H1 (cell line): ENCODE results near the gene EIF2A. TPM values are rescaled to one million over a fixed set of nuclear protein-coding genes. Genes with fewer than 3 reads are reported as not detected.

ENCODE experiments used
- CTCF ChIA-PET: fragments of 300-600 bp; sonication (Branson Sonifier 250); formaldehyde crosslinking; loops from one replicate; lab custom pipeline; 2021; ENCODE audit not compliant: partially characterized antibody; lab: Charles Lee
- POLR2A ChIA-PET: fragments of 300-600 bp; sonication (Branson Sonifier 250); formaldehyde crosslinking; loops from one replicate; lab custom pipeline; 2021; ENCODE audit warnings: inconsistent platforms; ENCODE audit not compliant: partially characterized antibody; lab: Charles Lee
- DNase-seq, 2 experiments: peaks; one replicate each; pipeline versions ENCODE4 v3.0.0 to v3.0.0-alpha.2; 2010 to 2022; ENCODE audit warnings: low spot score in 2 of 2, low read depth in 1 of 2, mixed read lengths in 1 of 2
- FAIRE-seq: peaks from 2 replicates; lab custom pipeline; 2011; peaks lifted over from hg19 to GRCh38; lab: Jason Lieb, UNC
- H2AFZ ChIP-seq: 2 replicates; pipeline ENCODE4 v1.8.1; 2012; ENCODE audit warnings: low read length, inconsistent platforms
- H2AK5ac ChIP-seq: 2 replicates; pipeline ENCODE4 v1.6.1; 2013; ENCODE audit warnings: low read depth, low read length
- H2BK120ac ChIP-seq: replicated peaks from 2 replicates; pipeline ENCODE3; 2013; ENCODE audit warnings: low read depth, low read length, inconsistent platforms
- H2BK12ac ChIP-seq: 2 replicates; pipeline ENCODE4 v1.6.1; 2013; ENCODE audit warnings: low read depth, low read length
- H2BK15ac ChIP-seq: 2 replicates; pipeline ENCODE4 v1.6.1; 2013; ENCODE audit warnings: low read length
- H2BK20ac ChIP-seq: 2 replicates; pipeline ENCODE4 v1.6.1; 2013; ENCODE audit warnings: low read length
- H2BK5ac ChIP-seq: 2 replicates; pipeline ENCODE4 v1.6.1; 2013; ENCODE audit warnings: low read depth, low read length
- H3K14ac ChIP-seq: 2 replicates; pipeline ENCODE4 v1.6.1; 2013; ENCODE audit warnings: inconsistent platforms; ENCODE audit not compliant: insufficient read length
- H3K18ac ChIP-seq: 2 replicates; pipeline ENCODE4 v1.6.1; 2013; ENCODE audit warnings: low read length; ENCODE audit errors: extremely low read depth
- H3K23ac ChIP-seq: 2 replicates; pipeline ENCODE4 v1.6.1; 2013; ENCODE audit warnings: inconsistent platforms; ENCODE audit not compliant: insufficient read length
- H3K23me2 ChIP-seq: 2 replicates; pipeline ENCODE4 v1.6.1; 2013; ENCODE audit warnings: low read depth, low read length
- H3K27ac ChIP-seq: 2 replicates; pipeline ENCODE4 v1.6.1; 2011; ENCODE audit warnings: low read depth, low read length, inconsistent platforms
- H3K27me3 ChIP-seq, 4 experiments: replicated peaks in 1 of 4; 1 replicate in 1 of 4; 2 replicates in 3 of 4; pipeline versions ENCODE4 v1.6.1 to v1.8.1; 2011 to 2013; ENCODE audit warnings: low read length in 3 of 4, mild to moderate bottlenecking in 3 of 4, inconsistent platforms in 2 of 4, mixed read lengths in 2 of 4, moderate library complexity in 1 of 4; ENCODE audit not compliant: control insufficient read depth in 3 of 4, insufficient read depth in 3 of 4; ENCODE audit errors: extremely low read depth in 1 of 4
- H3K36me3 ChIP-seq, 4 experiments: 2 replicates each; pipeline versions ENCODE4 v1.6.1 to v1.8.1; 2011 to 2013; ENCODE audit warnings: mild to moderate bottlenecking in 4 of 4, low read length in 3 of 4, moderate library complexity in 2 of 4, control low read depth in 1 of 4, inconsistent platforms in 1 of 4; ENCODE audit not compliant: insufficient read depth in 4 of 4, control insufficient read depth in 2 of 4
- H3K4ac ChIP-seq: replicated peaks from 2 replicates; pipeline ENCODE3; 2013; ENCODE audit warnings: low read length, low read depth, mixed read lengths, inconsistent platforms; ENCODE audit not compliant: insufficient read length
- H3K4me1 ChIP-seq, 4 experiments: replicated peaks in 1 of 4; 1 replicate in 1 of 4; 2 replicates in 3 of 4; pipeline versions ENCODE4 v1.6.1 to v1.8.1; 2011 to 2013; ENCODE audit warnings: low read length in 3 of 4, inconsistent platforms in 2 of 4, mixed read lengths in 1 of 4; ENCODE audit not compliant: insufficient read depth in 4 of 4, control insufficient read depth in 3 of 4
- H3K4me2 ChIP-seq, 2 experiments: 2 replicates each; pipeline versions ENCODE4 v1.6.1 to v1.8.1; 2011 to 2013; ENCODE audit warnings: low read depth in 2 of 2, low read length in 2 of 2, control low read depth in 1 of 2, inconsistent platforms in 1 of 2, mild to moderate bottlenecking in 1 of 2; ENCODE audit not compliant: insufficient read depth in 1 of 2
- H3K4me3 ChIP-seq, 4 experiments: fragments of 200-600, 300-600 bp in 1 of 4; sonication (generic), shearing (Covaris generic), sonication (Bioruptor Twin) in 1 of 4; 2 replicates each; pipeline versions ENCODE4 v1.5.1 to v1.8.1; 2011 to 2016; ENCODE audit warnings: low read length in 4 of 4, low read depth in 3 of 4, control low read depth in 2 of 4, inconsistent platforms in 2 of 4, mild to moderate bottlenecking in 2 of 4, mixed read lengths in 1 of 4, moderate library complexity in 1 of 4; ENCODE audit not compliant: insufficient read depth in 2 of 4; ENCODE audit errors: extremely low read depth in 1 of 4
- H3K56ac ChIP-seq: replicated peaks from 2 replicates; pipeline ENCODE3; 2013; ENCODE audit warnings: low read depth, mild to moderate bottlenecking, mixed read lengths, low read length, inconsistent platforms; ENCODE audit not compliant: insufficient read length
- H3K79me1 ChIP-seq: 2 replicates; pipeline ENCODE4 v1.6.1; 2013; ENCODE audit warnings: low read depth, low read length, control low read depth
- H3K79me2 ChIP-seq, 2 experiments: 2 replicates each; pipeline versions ENCODE4 v1.6.1 to v1.8.1; 2012 to 2013; ENCODE audit warnings: low read length in 2 of 2, mild to moderate bottlenecking in 2 of 2, inconsistent platforms in 1 of 2; ENCODE audit not compliant: insufficient read depth in 2 of 2, control insufficient read depth in 1 of 2
- H3K9ac ChIP-seq, 4 experiments: replicated peaks in 1 of 4; 1 replicate in 1 of 4; 2 replicates in 3 of 4; pipeline versions ENCODE4 v1.6.1 to v1.8.1; 2011 to 2013; ENCODE audit warnings: low read depth in 3 of 4, low read length in 3 of 4, control low read depth in 2 of 4, mild to moderate bottlenecking in 2 of 4, moderate library complexity in 2 of 4, inconsistent platforms in 1 of 4; ENCODE audit errors: extremely low read depth in 1 of 4
- H3K9me3 ChIP-seq, 2 experiments: 2 replicates each; pipeline versions ENCODE4 v1.6.1 to v1.8.1; 2012 to 2013; ENCODE audit warnings: mild to moderate bottlenecking in 2 of 2, moderate library complexity in 2 of 2, control low read depth in 1 of 2, inconsistent platforms in 1 of 2, low read depth in 1 of 2, low read length in 1 of 2, mixed read lengths in 1 of 2; ENCODE audit not compliant: insufficient read depth in 2 of 2
- H4K20me1 ChIP-seq, 2 experiments: replicated peaks in 1 of 2; 2 replicates each; pipeline versions ENCODE3 to v1.8.1; 2011 to 2013; ENCODE audit warnings: inconsistent platforms in 2 of 2, low read length in 2 of 2, mild to moderate bottlenecking in 1 of 2; ENCODE audit not compliant: insufficient read depth in 2 of 2, control insufficient read depth in 1 of 2
- H4K5ac ChIP-seq: 2 replicates; pipeline ENCODE4 v1.6.1; 2013; ENCODE audit warnings: low read length, low read depth, mixed read lengths, inconsistent platforms; ENCODE audit not compliant: insufficient read length
- H4K8ac ChIP-seq: 2 replicates; pipeline ENCODE4 v1.8.0; 2013; ENCODE audit warnings: mild to moderate bottlenecking, moderate library complexity, low read length, inconsistent platforms; ENCODE audit not compliant: insufficient read depth; ENCODE audit errors: extremely low read depth
- H4K91ac ChIP-seq: replicated peaks from 2 replicates; pipeline ENCODE3; 2013; ENCODE audit warnings: low read length, mixed read lengths, inconsistent platforms; ENCODE audit not compliant: insufficient read length
- ASH2L ChIP-seq: fragments of 200-600, 300-600 bp; sonication (generic); IDR thresholded peaks from one replicate; pipeline ENCODE4 v1.7.1; 2017; ENCODE audit warnings: low read length
- CBX8 ChIP-seq: fragments of 300-800, 300-1000 bp; sonication (generic); IDR thresholded peaks from 2 replicates; pipeline ENCODE4 v1.7.1; 2016; ENCODE audit warnings: low read depth, low read length, borderline replicate concordance
- GABPA ChIP-seq: IDR thresholded peaks from 2 replicates; pipeline ENCODE4 v1.6.1; 2011; ENCODE audit warnings: mild to moderate bottlenecking, low read length, moderate library complexity, borderline replicate concordance; ENCODE audit not compliant: insufficient read depth
- GTF2F1 ChIP-seq: IDR thresholded peaks from 2 replicates; pipeline ENCODE4 v1.6.1; 2012; ENCODE audit warnings: low read depth, low read length, improper control_type of control experiment, borderline replicate concordance
- JUND ChIP-seq: IDR thresholded peaks from 2 replicates; pipeline ENCODE4 v1.6.1; 2011; ENCODE audit warnings: mild to moderate bottlenecking, improper control_type of control experiment, low read length
- PHF8 ChIP-seq: fragments of 200-600 bp; sonication (generic); conservative IDR thresholded peaks from 2 replicates; pipeline ENCODE4 v1.7.1; 2012; ENCODE audit warnings: low read depth, mild to moderate bottlenecking, inconsistent platforms, low read length, moderate library complexity
- RAD21 ChIP-seq, 2 experiments: IDR thresholded peaks in 1 of 2; conservative IDR thresholded peaks in 1 of 2; 2 replicates each; pipeline ENCODE4 v1.6.1; 2011; ENCODE audit warnings: low read depth in 2 of 2, low read length in 2 of 2, improper control_type of control experiment in 1 of 2, inconsistent platforms in 1 of 2, mild to moderate bottlenecking in 1 of 2, moderate library complexity in 1 of 2
- RBBP5 ChIP-seq: IDR thresholded peaks from 2 replicates; pipeline ENCODE4 v1.7.1; 2012; ENCODE audit warnings: low read depth, mild to moderate bottlenecking, inconsistent platforms, low read length, moderate library complexity, borderline replicate concordance
- RFX5 ChIP-seq: IDR thresholded peaks from 2 replicates; pipeline ENCODE4 v1.6.1; 2011; ENCODE audit warnings: low read depth, low read length, improper control_type of control experiment, borderline replicate concordance
- SAP30 ChIP-seq: fragments of 300-600 bp; sonication (generic); IDR thresholded peaks from 2 replicates; pipeline ENCODE4 v1.7.1; 2012; ENCODE audit warnings: low read length, moderate library complexity, mild to moderate bottlenecking, inconsistent platforms; ENCODE audit not compliant: insufficient read depth, insufficient replicate concordance
- SIN3A ChIP-seq, 2 experiments: IDR thresholded peaks in 1 of 2; conservative IDR thresholded peaks in 1 of 2; 2 replicates each; pipeline ENCODE4 v1.6.1; 2011 to 2012; ENCODE audit warnings: low read length in 2 of 2, improper control_type of control experiment in 1 of 2, low read depth in 1 of 2, mild to moderate bottlenecking in 1 of 2
- SIX5 ChIP-seq: IDR thresholded peaks from 2 replicates; pipeline ENCODE4 v1.6.1; 2011; ENCODE audit warnings: mild to moderate bottlenecking, low read depth, low read length
- WGBS, 2 experiments: shearing (Covaris generic) in 1 of 2; methylation state at CpG; one replicate each; pipeline versions ENCODE4 v1.1.6 to v1.1.7; 2013 to 2015; ENCODE audit warnings: low lambda C conversion rate in 2 of 2, mixed read lengths in 2 of 2, inconsistent platforms in 1 of 2, low coverage in 1 of 2, missing lambda C conversion rate in 1 of 2; ENCODE audit not compliant: insufficient replicate concordance in 2 of 2, insufficient coverage in 1 of 2, insufficient read length in 1 of 2; ENCODE audit errors: extremely low coverage in 1 of 2, missing lambda C conversion rate in 1 of 2; 5-methylcytosine and 5-hydroxymethylcytosine counted together
- polyA plus RNA-seq, 7 experiments: library from polyadenylated mRNA; depleted of rRNA in 3 of 7; stranded (reverse) in 5 of 7; unstranded in 2 of 7; fragments of >200 nt in 5 of 7; fragments of 200-250 nt in 2 of 7; gene quantifications; 1 replicate in 5 of 7; 2 replicates in 1 of 7; 4 replicates in 1 of 7; pipeline versions ENCODE4 v1.2.1 to v1.2.3, GENCODE V29; 2011 to 2013; ENCODE audit warnings: missing spikeins in 2 of 7, mixed read lengths in 2 of 7
- total RNA-seq: library from RNA; stranded (reverse); fragmentation: NEBNext Ultra II Directional; extraction: Animal tissue kit (Norgen Biotek cat#: 25700); gene quantifications from 2 replicates; pipeline ENCODE4 v1.2.1, GENCODE V29; 2021

EIF2A gene
- total and polyA plus RNA-seq, 2 of the 8 experiments (the other 6 are each of a cell fraction or from before 2014, with no cell fraction given), result 59.3 to 91.6 TPM

GRCh38 chr3:150504483-150504882 is 42.1 kb upstream of the EIF2A start:
- FAIRE-seq (no peak), DNase-seq (no peak)
- no peak overlapping the region for H3K23ac ChIP-seq
- H3K9me3 ChIP-seq, result peaks cover 11 to 12% of the 10 kb centered on the region in 2 experiments
- H3K36me3 ChIP-seq, result no peaks in the 10 kb centered on the region
- H3K4me2 ChIP-seq, result no peak overlapping the region
- no peaks in the 10 kb centered on the region for H3K79me2 ChIP-seq
- H2BK15ac ChIP-seq, result 0 out of 2 replicates have a peak overlapping the region, but pooled peaks have one; percentile 18
- no peak overlapping the region for H2BK5ac ChIP-seq
- no peak overlapping the region for H3K4ac ChIP-seq
- no peak overlapping the region for H4K91ac ChIP-seq
- no peak overlapping the region for H3K27ac ChIP-seq
- 87% methylated on average over 3 of the region's 3 CpGs; no CpG with 5 or more reads in 1 of the 2 experiments for WGBS, 2 experiments
- ChIA-PET CTCF (interaction anchor here (0.8 to 2.7 kb wide), 14 partner anchors 10 to 279 kb away, joined by 3 to 22 read pairs (median 4); no protein-coding TSS in a partner anchor), POLR2A (interaction anchor here (1.0 kb wide), 1 partner anchor 9 kb away, joined by 3 read pairs; no protein-coding TSS in a partner anchor)
- H2AK5ac ChIP-seq, result no peak overlapping the region
- H4K5ac ChIP-seq, result no peak overlapping the region
- H4K8ac ChIP-seq, result no peak overlapping the region
- H2BK20ac ChIP-seq, result no peak overlapping the region
- no peak overlapping the region for H3K14ac ChIP-seq
- no peak overlapping the region for H2BK120ac ChIP-seq
- H3K4me3 ChIP-seq, result no peak overlapping the region
- no peaks in the 10 kb centered on the region for H4K20me1 ChIP-seq
- no peak overlapping the region for H2AFZ ChIP-seq
- no peaks in the 10 kb centered on the region for H3K4me1 ChIP-seq
- H3K23me2 ChIP-seq, result no peaks in the 10 kb centered on the region
- H3K18ac ChIP-seq, result no peak overlapping the region
- no peak overlapping the region for H2BK12ac ChIP-seq
- no peaks in the 10 kb centered on the region for H3K27me3 ChIP-seq
- H3K9ac ChIP-seq, result no peak overlapping the region
- no peaks in the 10 kb centered on the region for H3K79me1 ChIP-seq
- H3K56ac ChIP-seq, result no peak overlapping the region
- TF ChIP-seq CBX8 (no peak), RBBP5 (no peak), GTF2F1 (no peak), JUND (no peak), RFX5 (no peak), ASH2L (no peak), PHF8 (no peak), SAP30 (no peak), RAD21 (IDR thresholded peaks at IDR 0.05 in 1 of 2, conservative IDR thresholded peaks at IDR 0.05 in 1 of 2; ENCODE audit: low read depth in 2 of 2, low read length in 2 of 2) (no peak), GABPA (no peak), SIN3A (conservative IDR thresholded peaks at IDR 0.05 in 1 of 2, IDR thresholded peaks at IDR 0.05 in 1 of 2; ENCODE audit: low read depth in 1 of 2, low read length in 2 of 2) (no peak), SIX5 (no peak)
